OCI-LY7 (cell line): ENCODE measurements around the gene SLC9A6.

Source experiments
- CTCF ChIP-seq: fragments of 200-600 bp; sonication (generic); conservative IDR thresholded peaks from 2 replicates; pipeline ENCODE4 v1.5.1; 2014; ENCODE audit warnings: mild to moderate bottlenecking, antibody characterized with exemption, low read length, moderate library complexity, mixed read lengths
- EZH2phosphoT487 ChIP-seq: fragments of 200-600 bp; sonication (generic); IDR thresholded peaks from 2 replicates; pipeline ENCODE4 v1.6.1; 2018; ENCODE audit warnings: low read depth, borderline replicate concordance, mild to moderate bottlenecking, mixed run types, antibody characterized with exemption, low read length, moderate library complexity, mixed read lengths

GRCh38 chrX:136059350-136059749 lies 74.1 kb downstream of the SLC9A6 start:
- TF ChIP-seq CTCF: no peak
- TF ChIP-seq EZH2phosphoT487: no peak
